GM23338 (cell line): ENCODE data around the gene PHETA2. TPM values are rescaled to one million over a fixed set of nuclear protein-coding genes. Genes with fewer than 3 reads are reported as not detected.

Source experiments
- ATAC-seq: fragments of 200-7000 bp; cut with Tn5 transposase; 3 replicates; pipeline ENCODE4 v1.9.1; 2020
- DNase-seq: peaks from one replicate; pipeline ENCODE4 v3.0.0-alpha.2; 2015; ENCODE audit warnings: low spot score
- H2AFZ ChIP-seq: fragments of 200-600 bp; sonication (generic); 2 replicates; pipeline ENCODE4 v1.8.0; 2016; ENCODE audit warnings: antibody characterized with exemption, mild to moderate bottlenecking, moderate library complexity
- H3F3A ChIP-seq: fragments of 200-600 bp; sonication (generic); replicated peaks from 2 replicates; pipeline ENCODE4 v1.8.0; 2017; ENCODE audit warnings: antibody characterized with exemption, mixed run types, low read depth
- H3K27ac ChIP-seq: fragments of 200-600 bp; sonication (generic); 2 replicates; pipeline ENCODE4 v1.6.1; 2016; ENCODE audit warnings: low read depth
- H3K27me3 ChIP-seq: fragments of 200-600 bp; sonication (generic); 2 replicates; pipeline ENCODE4 v1.8.0; 2016; ENCODE audit warnings: mild to moderate bottlenecking, mixed run types, moderate library complexity; ENCODE audit not compliant: insufficient read depth
- H3K36me3 ChIP-seq: fragments of 200-600 bp; sonication (generic); 2 replicates; pipeline ENCODE4 v1.8.0; 2016; ENCODE audit warnings: mild to moderate bottlenecking; ENCODE audit not compliant: insufficient read depth
- H3K4me1 ChIP-seq: fragments of 200-600 bp; sonication (generic); 2 replicates; pipeline ENCODE4 v1.8.0; 2016; ENCODE audit warnings: mild to moderate bottlenecking, moderate library complexity; ENCODE audit not compliant: insufficient read depth
- H3K4me2 ChIP-seq: fragments of 200-600 bp; sonication (generic); 2 replicates; pipeline ENCODE4 v1.7.1; 2017; ENCODE audit warnings: mixed run types
- H3K4me3 ChIP-seq: fragments of 200-600 bp; sonication (generic); 2 replicates; pipeline ENCODE4 v1.6.1; 2016; ENCODE audit warnings: mixed run types
- H3K79me2 ChIP-seq: fragments of 200-600 bp; sonication (generic); replicated peaks from 2 replicates; pipeline ENCODE4 v1.8.0; 2017; ENCODE audit warnings: mild to moderate bottlenecking; ENCODE audit not compliant: insufficient read depth
- H3K9me2 ChIP-seq: fragments of 200-600 bp; sonication (generic); 2 replicates; pipeline ENCODE4 v1.8.0; 2017; ENCODE audit not compliant: insufficient read depth
- H4K20me1 ChIP-seq: fragments of 200-600 bp; sonication (generic); replicated peaks from 2 replicates; pipeline ENCODE4 v1.8.0; 2017; ENCODE audit warnings: mild to moderate bottlenecking; ENCODE audit not compliant: insufficient read depth
- H3K27ac Mint-ChIP-seq: 2 replicates; pipeline ENCODE4 v1.8.0; 2020; ENCODE audit warnings: inconsistent platforms, mild to moderate bottlenecking, moderate library complexity, mixed read lengths
- H3K27me3 Mint-ChIP-seq: 3 replicates; pipeline ENCODE4 v1.8.0; 2022; ENCODE audit warnings: low read depth, mild to moderate bottlenecking, moderate library complexity, mixed read lengths, inconsistent platforms; ENCODE audit not compliant: insufficient read depth, poor library complexity
- H3K36me3 Mint-ChIP-seq: 3 replicates; pipeline ENCODE4 v1.8.0; 2021; ENCODE audit warnings: low read depth, mild to moderate bottlenecking, inconsistent platforms, moderate library complexity, mixed read lengths
- H3K4me1 Mint-ChIP-seq: 3 replicates; pipeline ENCODE4 v1.8.0; 2020; ENCODE audit warnings: mild to moderate bottlenecking, inconsistent platforms, mixed read lengths
- H3K4me3 Mint-ChIP-seq: 3 replicates; pipeline ENCODE4 v1.8.0; 2021; ENCODE audit warnings: moderate library complexity, mild to moderate bottlenecking, inconsistent platforms, mixed read lengths
- H3K9me3 Mint-ChIP-seq: 3 replicates; pipeline ENCODE4 v1.8.0; 2020; ENCODE audit warnings: moderate library complexity, mild to moderate bottlenecking, inconsistent platforms, mixed read lengths
- CREB1 ChIP-seq: fragments of 250-450 bp; sonication (Bioruptor Pico); IDR thresholded peaks from 2 replicates; pipeline ENCODE4 v1.5.0; 2020; ENCODE audit warnings: low read depth, mild to moderate bottlenecking, moderate library complexity
- EZH2 ChIP-seq: fragments of 200-600 bp; sonication (generic); IDR thresholded peaks from one replicate; pipeline ENCODE4 v1.8.0; 2017; ENCODE audit warnings: antibody characterized with exemption, mild to moderate bottlenecking, low read depth; ENCODE audit not compliant: unreplicated experiment
- JUNB ChIP-seq: IDR thresholded peaks from one replicate; pipeline ENCODE4 v1.6.1; 2016; ENCODE audit warnings: antibody characterized with exemption; ENCODE audit not compliant: unreplicated experiment
- NANOG ChIP-seq: IDR thresholded peaks from 2 replicates; pipeline ENCODE4 v1.6.1; 2016; ENCODE audit warnings: antibody characterized with exemption, borderline replicate concordance
- POLR2AphosphoS5 ChIP-seq: IDR thresholded peaks from 2 replicates; pipeline ENCODE4 v1.6.1; 2016; ENCODE audit warnings: antibody characterized with exemption, low read depth
- STAT1 ChIP-seq: IDR thresholded peaks from one replicate; pipeline ENCODE4 v1.6.1; 2016; ENCODE audit warnings: antibody characterized with exemption; ENCODE audit not compliant: unreplicated experiment
- ZNF114 ChIP-seq: fragments of 250-450 bp; sonication (Bioruptor Pico); IDR thresholded peaks from 2 replicates; pipeline ENCODE4 v1.5.0; 2020; ENCODE audit warnings: mild to moderate bottlenecking, moderate library complexity
- ZNF331 ChIP-seq: fragments of 250-450 bp; sonication (Bioruptor Pico); IDR thresholded peaks from 2 replicates; pipeline ENCODE4 v1.5.0; 2020; ENCODE audit warnings: low read depth, mild to moderate bottlenecking, moderate library complexity
- polyA plus RNA-seq: library from polyadenylated mRNA; unstranded; fragments of >200 nt; fragmentation: Nextera tagmentation; extraction: Ambion mirVana; gene quantifications from 2 replicates; pipeline ENCODE4 v1.2.1, GENCODE V29; 2016
- total RNA-seq: library from RNA; depleted of rRNA; stranded (reverse); fragments of >200 nt; shearing (Covaris generic); gene quantifications from 2 replicates; pipeline ENCODE4 v1.2.3, GENCODE V29; 2014
- TF ChIP-seq, protein P1 (sequence below): fragments of 250-450 bp; sonication (Bioruptor Pico); IDR thresholded peaks from 2 replicates; pipeline ENCODE4 v1.5.0; 2020; ENCODE audit warnings: mild to moderate bottlenecking, moderate library complexity
- TF ChIP-seq, protein P2 (sequence below): IDR thresholded peaks from 2 replicates; pipeline ENCODE4 v1.6.1; 2016; ENCODE audit warnings: antibody characterized with exemption
- TF ChIP-seq, protein P3 (sequence below): IDR thresholded peaks from one replicate; pipeline ENCODE4 v1.6.1; 2018; ENCODE audit warnings: antibody characterized with exemption; ENCODE audit not compliant: unreplicated experiment
- TF ChIP-seq, protein P4 (sequence below), 2 experiments: fragments of 200-600 bp in 1 of 2; sonication (generic) in 1 of 2; conservative IDR thresholded peaks; 2 replicates each; pipeline versions ENCODE4 v1.5.1 to v1.6.1; 2016 to 2017; ENCODE audit warnings: antibody characterized with exemption in 2 of 2, low read depth in 2 of 2, mild to moderate bottlenecking in 2 of 2, moderate library complexity in 1 of 2

PHETA2 gene
- total and polyA plus RNA-seq, 2 experiments from 2014 or later, result 4.5 to 7.6 TPM

DNA sequence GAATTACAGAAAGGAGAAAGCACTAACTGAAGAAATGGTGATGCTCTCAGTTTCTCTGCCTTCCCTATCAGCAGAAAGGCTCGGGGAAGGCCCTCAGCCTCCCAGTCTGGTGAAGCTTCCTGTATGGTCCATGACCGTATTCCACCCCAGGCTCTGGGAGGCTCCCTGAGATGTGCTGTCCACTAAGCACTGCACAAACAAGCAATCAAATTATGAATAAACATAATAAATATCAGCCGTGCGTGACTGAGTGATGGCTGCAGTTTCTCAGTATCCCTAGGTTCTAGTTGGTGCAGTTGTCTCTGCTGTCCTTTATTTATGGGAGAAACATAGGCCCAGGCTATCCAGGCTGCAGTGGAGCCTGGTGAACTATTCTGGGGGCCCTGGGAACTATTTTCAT is 9.1 kb downstream of the PHETA2 start:
- no peak overlapping the region for H3K4me2 ChIP-seq
- H3K4me1 Mint-ChIP-seq, result peaks cover 16% of the 10 kb centered on the region; the same call in 2 of the 3 replicates
- H3K27ac ChIP-seq, result no peak overlapping the region
- no peak for TF ChIP-seq POLR2AphosphoS5
- TF ChIP-seq, protein P1, sequence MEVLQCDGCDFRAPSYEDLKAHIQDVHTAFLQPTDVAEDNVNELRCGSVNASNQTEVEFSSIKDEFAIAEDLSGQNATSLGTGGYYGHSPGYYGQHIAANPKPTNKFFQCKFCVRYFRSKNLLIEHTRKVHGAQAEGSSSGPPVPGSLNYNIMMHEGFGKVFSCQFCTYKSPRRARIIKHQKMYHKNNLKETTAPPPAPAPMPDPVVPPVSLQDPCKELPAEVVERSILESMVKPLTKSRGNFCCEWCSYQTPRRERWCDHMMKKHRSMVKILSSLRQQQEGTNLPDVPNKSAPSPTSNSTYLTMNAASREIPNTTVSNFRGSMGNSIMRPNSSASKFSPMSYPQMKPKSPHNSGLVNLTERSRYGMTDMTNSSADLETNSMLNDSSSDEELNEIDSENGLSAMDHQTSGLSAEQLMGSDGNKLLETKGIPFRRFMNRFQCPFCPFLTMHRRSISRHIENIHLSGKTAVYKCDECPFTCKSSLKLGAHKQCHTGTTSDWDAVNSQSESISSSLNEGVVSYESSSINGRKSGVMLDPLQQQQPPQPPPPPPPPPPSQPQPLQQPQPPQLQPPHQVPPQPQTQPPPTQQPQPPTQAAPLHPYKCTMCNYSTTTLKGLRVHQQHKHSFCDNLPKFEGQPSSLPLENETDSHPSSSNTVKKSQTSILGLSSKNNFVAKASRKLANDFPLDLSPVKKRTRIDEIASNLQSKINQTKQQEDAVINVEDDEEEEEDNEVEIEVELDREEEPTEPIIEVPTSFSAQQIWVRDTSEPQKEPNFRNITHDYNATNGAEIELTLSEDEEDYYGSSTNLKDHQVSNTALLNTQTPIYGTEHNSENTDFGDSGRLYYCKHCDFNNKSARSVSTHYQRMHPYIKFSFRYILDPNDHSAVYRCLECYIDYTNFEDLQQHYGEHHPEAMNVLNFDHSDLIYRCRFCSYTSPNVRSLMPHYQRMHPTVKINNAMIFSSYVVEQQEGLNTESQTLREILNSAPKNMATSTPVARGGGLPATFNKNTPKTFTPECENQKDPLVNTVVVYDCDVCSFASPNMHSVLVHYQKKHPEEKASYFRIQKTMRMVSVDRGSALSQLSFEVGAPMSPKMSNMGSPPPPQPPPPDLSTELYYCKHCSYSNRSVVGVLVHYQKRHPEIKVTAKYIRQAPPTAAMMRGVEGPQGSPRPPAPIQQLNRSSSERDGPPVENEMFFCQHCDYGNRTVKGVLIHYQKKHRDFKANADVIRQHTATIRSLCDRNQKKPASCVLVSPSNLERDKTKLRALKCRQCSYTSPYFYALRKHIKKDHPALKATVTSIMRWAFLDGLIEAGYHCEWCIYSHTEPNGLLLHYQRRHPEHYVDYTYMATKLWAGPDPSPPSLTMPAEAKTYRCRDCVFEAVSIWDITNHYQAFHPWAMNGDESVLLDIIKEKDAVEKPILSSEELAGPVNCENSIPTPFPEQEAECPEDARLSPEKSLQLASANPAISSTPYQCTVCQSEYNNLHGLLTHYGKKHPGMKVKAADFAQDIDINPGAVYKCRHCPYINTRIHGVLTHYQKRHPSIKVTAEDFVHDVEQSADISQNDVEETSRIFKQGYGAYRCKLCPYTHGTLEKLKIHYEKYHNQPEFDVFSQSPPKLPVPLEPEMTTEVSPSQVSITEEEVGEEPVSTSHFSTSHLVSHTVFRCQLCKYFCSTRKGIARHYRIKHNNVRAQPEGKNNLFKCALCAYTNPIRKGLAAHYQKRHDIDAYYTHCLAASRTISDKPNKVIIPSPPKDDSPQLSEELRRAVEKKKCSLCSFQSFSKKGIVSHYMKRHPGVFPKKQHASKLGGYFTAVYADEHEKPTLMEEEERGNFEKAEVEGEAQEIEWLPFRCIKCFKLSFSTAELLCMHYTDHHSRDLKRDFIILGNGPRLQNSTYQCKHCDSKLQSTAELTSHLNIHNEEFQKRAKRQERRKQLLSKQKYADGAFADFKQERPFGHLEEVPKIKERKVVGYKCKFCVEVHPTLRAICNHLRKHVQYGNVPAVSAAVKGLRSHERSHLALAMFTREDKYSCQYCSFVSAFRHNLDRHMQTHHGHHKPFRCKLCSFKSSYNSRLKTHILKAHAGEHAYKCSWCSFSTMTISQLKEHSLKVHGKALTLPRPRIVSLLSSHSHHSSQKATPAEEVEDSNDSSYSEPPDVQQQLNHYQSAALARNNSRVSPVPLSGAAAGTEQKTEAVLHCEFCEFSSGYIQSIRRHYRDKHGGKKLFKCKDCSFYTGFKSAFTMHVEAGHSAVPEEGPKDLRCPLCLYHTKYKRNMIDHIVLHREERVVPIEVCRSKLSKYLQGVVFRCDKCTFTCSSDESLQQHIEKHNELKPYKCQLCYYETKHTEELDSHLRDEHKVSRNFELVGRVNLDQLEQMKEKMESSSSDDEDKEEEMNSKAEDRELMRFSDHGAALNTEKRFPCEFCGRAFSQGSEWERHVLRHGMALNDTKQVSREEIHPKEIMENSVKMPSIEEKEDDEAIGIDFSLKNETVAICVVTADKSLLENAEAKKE, result no peak
- no peak for TF ChIP-seq CREB1 (CRISPR knock-in tag)
- TF ChIP-seq STAT1, result no peak
- TF ChIP-seq, protein P2, sequence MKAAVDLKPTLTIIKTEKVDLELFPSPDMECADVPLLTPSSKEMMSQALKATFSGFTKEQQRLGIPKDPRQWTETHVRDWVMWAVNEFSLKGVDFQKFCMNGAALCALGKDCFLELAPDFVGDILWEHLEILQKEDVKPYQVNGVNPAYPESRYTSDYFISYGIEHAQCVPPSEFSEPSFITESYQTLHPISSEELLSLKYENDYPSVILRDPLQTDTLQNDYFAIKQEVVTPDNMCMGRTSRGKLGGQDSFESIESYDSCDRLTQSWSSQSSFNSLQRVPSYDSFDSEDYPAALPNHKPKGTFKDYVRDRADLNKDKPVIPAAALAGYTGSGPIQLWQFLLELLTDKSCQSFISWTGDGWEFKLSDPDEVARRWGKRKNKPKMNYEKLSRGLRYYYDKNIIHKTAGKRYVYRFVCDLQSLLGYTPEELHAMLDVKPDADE, result no peak
- no peak for TF ChIP-seq NANOG
- no peak for TF ChIP-seq ZNF331 (CRISPR knock-in tag)
- TF ChIP-seq ZNF114, result no peak
- TF ChIP-seq EZH2, result no peak
- TF ChIP-seq, protein P3, sequence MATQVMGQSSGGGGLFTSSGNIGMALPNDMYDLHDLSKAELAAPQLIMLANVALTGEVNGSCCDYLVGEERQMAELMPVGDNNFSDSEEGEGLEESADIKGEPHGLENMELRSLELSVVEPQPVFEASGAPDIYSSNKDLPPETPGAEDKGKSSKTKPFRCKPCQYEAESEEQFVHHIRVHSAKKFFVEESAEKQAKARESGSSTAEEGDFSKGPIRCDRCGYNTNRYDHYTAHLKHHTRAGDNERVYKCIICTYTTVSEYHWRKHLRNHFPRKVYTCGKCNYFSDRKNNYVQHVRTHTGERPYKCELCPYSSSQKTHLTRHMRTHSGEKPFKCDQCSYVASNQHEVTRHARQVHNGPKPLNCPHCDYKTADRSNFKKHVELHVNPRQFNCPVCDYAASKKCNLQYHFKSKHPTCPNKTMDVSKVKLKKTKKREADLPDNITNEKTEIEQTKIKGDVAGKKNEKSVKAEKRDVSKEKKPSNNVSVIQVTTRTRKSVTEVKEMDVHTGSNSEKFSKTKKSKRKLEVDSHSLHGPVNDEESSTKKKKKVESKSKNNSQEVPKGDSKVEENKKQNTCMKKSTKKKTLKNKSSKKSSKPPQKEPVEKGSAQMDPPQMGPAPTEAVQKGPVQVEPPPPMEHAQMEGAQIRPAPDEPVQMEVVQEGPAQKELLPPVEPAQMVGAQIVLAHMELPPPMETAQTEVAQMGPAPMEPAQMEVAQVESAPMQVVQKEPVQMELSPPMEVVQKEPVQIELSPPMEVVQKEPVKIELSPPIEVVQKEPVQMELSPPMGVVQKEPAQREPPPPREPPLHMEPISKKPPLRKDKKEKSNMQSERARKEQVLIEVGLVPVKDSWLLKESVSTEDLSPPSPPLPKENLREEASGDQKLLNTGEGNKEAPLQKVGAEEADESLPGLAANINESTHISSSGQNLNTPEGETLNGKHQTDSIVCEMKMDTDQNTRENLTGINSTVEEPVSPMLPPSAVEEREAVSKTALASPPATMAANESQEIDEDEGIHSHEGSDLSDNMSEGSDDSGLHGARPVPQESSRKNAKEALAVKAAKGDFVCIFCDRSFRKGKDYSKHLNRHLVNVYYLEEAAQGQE, result no peak
- no peak for TF ChIP-seq JUNB
- TF ChIP-seq, protein P4, sequence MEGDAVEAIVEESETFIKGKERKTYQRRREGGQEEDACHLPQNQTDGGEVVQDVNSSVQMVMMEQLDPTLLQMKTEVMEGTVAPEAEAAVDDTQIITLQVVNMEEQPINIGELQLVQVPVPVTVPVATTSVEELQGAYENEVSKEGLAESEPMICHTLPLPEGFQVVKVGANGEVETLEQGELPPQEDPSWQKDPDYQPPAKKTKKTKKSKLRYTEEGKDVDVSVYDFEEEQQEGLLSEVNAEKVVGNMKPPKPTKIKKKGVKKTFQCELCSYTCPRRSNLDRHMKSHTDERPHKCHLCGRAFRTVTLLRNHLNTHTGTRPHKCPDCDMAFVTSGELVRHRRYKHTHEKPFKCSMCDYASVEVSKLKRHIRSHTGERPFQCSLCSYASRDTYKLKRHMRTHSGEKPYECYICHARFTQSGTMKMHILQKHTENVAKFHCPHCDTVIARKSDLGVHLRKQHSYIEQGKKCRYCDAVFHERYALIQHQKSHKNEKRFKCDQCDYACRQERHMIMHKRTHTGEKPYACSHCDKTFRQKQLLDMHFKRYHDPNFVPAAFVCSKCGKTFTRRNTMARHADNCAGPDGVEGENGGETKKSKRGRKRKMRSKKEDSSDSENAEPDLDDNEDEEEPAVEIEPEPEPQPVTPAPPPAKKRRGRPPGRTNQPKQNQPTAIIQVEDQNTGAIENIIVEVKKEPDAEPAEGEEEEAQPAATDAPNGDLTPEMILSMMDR (conservative IDR thresholded peaks at IDR 0.05; ENCODE audit: low read depth in 2 of 2), result no peak
- H3K4me1 ChIP-seq, result no peaks in the 10 kb centered on the region; the same call in 1 of the 2 replicates
- H3K9me2 ChIP-seq, result no peaks in the 10 kb centered on the region
- no peak overlapping the region for H3K4me3 Mint-ChIP-seq
- H4K20me1 ChIP-seq, result peaks cover 11% of the 10 kb centered on the region; the same call in 1 of the 2 replicates
- peaks cover 13% of the 10 kb centered on the region for H3K27me3 Mint-ChIP-seq
- peaks cover 4% of the 10 kb centered on the region for H3F3A ChIP-seq
- no peak overlapping the region for H3K27ac Mint-ChIP-seq
- DNase-seq, result no peak
- no peaks in the 10 kb centered on the region for H3K9me3 Mint-ChIP-seq
- no peak overlapping the region for H2AFZ ChIP-seq
- peaks cover 17% of the 10 kb centered on the region; the same call in 1 of the 2 replicates for H3K79me2 ChIP-seq
- H3K36me3 Mint-ChIP-seq, result peaks cover 49% of the 10 kb centered on the region
- no peaks in the 10 kb centered on the region for H3K27me3 ChIP-seq
- no peak for ATAC-seq
- peaks cover 20% of the 10 kb centered on the region for H3K36me3 ChIP-seq
- no peak overlapping the region for H3K4me3 ChIP-seq
